Neural cell (in vitro differentiated cells): ENCODE results near the gene SMAP2. TPM values are rescaled to one million over a fixed set of nuclear protein-coding genes. Genes with fewer than 3 reads are reported as not detected.

Source experiments
- H2AFZ ChIP-seq: fragments of 200-600, 300-800 bp; sonication (generic), shearing (Covaris generic); 2 replicates; pipeline ENCODE4 v1.6.0; 2014; ENCODE audit warnings: low read depth, mild to moderate bottlenecking, antibody characterized with exemption, low read length, moderate library complexity
- H3F3A ChIP-seq: fragments of 200-600 bp; shearing (Covaris generic); 2 replicates; pipeline ENCODE4 v1.6.1; 2016; ENCODE audit warnings: mild to moderate bottlenecking, moderate library complexity, mixed read lengths, antibody characterized with exemption, low read length; ENCODE audit not compliant: insufficient read depth, poor library complexity, severe bottlenecking
- H3K27ac ChIP-seq: fragments of 200-600, 300-800 bp; sonication (generic), shearing (Covaris generic); 2 replicates; pipeline ENCODE4 v1.5.1; 2014; ENCODE audit warnings: mild to moderate bottlenecking, low read length, moderate library complexity
- H3K27me3 ChIP-seq: fragments of 300-800, 200-600 bp; sonication (generic), shearing (Covaris generic); 2 replicates; pipeline ENCODE4 v1.6.0; 2014; ENCODE audit warnings: mild to moderate bottlenecking, low read depth, low read length, moderate library complexity; ENCODE audit not compliant: insufficient read depth
- H3K36me3 ChIP-seq: fragments of 300-800, 200-600 bp; sonication (generic), shearing (Covaris generic); 2 replicates; pipeline ENCODE4 v1.5.1; 2014; ENCODE audit warnings: mild to moderate bottlenecking, antibody characterized with exemption, low read length, moderate library complexity; ENCODE audit not compliant: insufficient read depth
- H3K4me2 ChIP-seq: fragments of 300-800, 200-600 bp; sonication (generic), shearing (Covaris generic); 2 replicates; pipeline ENCODE4 v1.6.0; 2014; ENCODE audit warnings: mild to moderate bottlenecking, low read length
- H3K4me3 ChIP-seq: fragments of 300-800, 200-600 bp; sonication (generic), shearing (Covaris generic); 2 replicates; pipeline ENCODE4 v1.5.1; 2014; ENCODE audit warnings: mild to moderate bottlenecking, low read length, moderate library complexity
- H3K79me2 ChIP-seq: fragments of 200-600 bp; shearing (Covaris generic); replicated peaks from 2 replicates; pipeline ENCODE4 v1.6.0; 2014; ENCODE audit warnings: mild to moderate bottlenecking, low read length, moderate library complexity; ENCODE audit not compliant: insufficient read depth
- H3K9ac ChIP-seq: fragments of 300-800, 200-600 bp; sonication (generic), shearing (Covaris generic); 2 replicates; pipeline ENCODE4 v1.6.1; 2016; ENCODE audit warnings: mild to moderate bottlenecking, low read length, mixed read lengths
- H3K9me2 ChIP-seq: fragments of 200-600 bp; shearing (Covaris generic); 2 replicates; pipeline ENCODE4 v1.6.1; 2016; ENCODE audit warnings: mild to moderate bottlenecking, low read length, mixed read lengths; ENCODE audit not compliant: insufficient read depth
- H3K9me3 ChIP-seq: fragments of 200-600, 300-800 bp; sonication (generic), shearing (Covaris generic); 2 replicates; pipeline ENCODE4 v1.6.1; 2016; ENCODE audit warnings: mild to moderate bottlenecking, mixed run types, low read length, moderate library complexity, mixed read lengths
- H4K20me1 ChIP-seq: fragments of 200-600 bp; shearing (Covaris generic); 2 replicates; pipeline ENCODE4 v1.6.1; 2016; ENCODE audit warnings: mild to moderate bottlenecking, mixed run types; ENCODE audit not compliant: insufficient read depth
- EZH2 ChIP-seq: fragments of 200-600, 300-800 bp; shearing (Covaris generic), sonication (generic); IDR thresholded peaks from 2 replicates; pipeline ENCODE4 v1.6.1; 2014; ENCODE audit warnings: antibody characterized with exemption, low read length, borderline replicate concordance, mild to moderate bottlenecking; ENCODE audit not compliant: insufficient read depth, poor library complexity, severe bottlenecking
- MXI1 ChIP-seq: fragments of 450-650 bp; conservative IDR thresholded peaks from 2 replicates; pipeline ENCODE4 v1.6.1; 2014; ENCODE audit warnings: antibody characterized with exemption, mild to moderate bottlenecking; ENCODE audit not compliant: poor library complexity, severe bottlenecking
- RAD21 ChIP-seq: fragments of 450-650 bp; conservative IDR thresholded peaks from 2 replicates; pipeline ENCODE4 v1.6.1; 2014; ENCODE audit warnings: antibody characterized with exemption, mild to moderate bottlenecking, moderate library complexity
- SMC3 ChIP-seq: fragments of 450-650 bp; conservative IDR thresholded peaks from 2 replicates; pipeline ENCODE4 v1.6.1; 2014; ENCODE audit warnings: antibody characterized with exemption, mild to moderate bottlenecking, moderate library complexity; ENCODE audit not compliant: poor library complexity
- polyA plus RNA-seq: library from polyadenylated mRNA; depleted of rRNA; stranded (reverse); fragments of >200 nt; gene quantifications from 2 replicates; pipeline ENCODE4 v1.2.3, GENCODE V29; 2014
- TF ChIP-seq, protein P1 (sequence below): fragments of 450-650 bp; IDR thresholded peaks from 2 replicates; pipeline ENCODE4 v1.5.1; 2014; ENCODE audit warnings: antibody characterized with exemption, mild to moderate bottlenecking, moderate library complexity; ENCODE audit not compliant: poor library complexity, severe bottlenecking
- TF ChIP-seq, protein P2 (sequence below): IDR thresholded peaks from 2 replicates; pipeline ENCODE4 v1.6.1; 2012; ENCODE audit warnings: borderline replicate concordance

Gene SMAP2
- polyA plus RNA-seq, 1 donor from 2014 or later = 46.8 TPM

DNA sequence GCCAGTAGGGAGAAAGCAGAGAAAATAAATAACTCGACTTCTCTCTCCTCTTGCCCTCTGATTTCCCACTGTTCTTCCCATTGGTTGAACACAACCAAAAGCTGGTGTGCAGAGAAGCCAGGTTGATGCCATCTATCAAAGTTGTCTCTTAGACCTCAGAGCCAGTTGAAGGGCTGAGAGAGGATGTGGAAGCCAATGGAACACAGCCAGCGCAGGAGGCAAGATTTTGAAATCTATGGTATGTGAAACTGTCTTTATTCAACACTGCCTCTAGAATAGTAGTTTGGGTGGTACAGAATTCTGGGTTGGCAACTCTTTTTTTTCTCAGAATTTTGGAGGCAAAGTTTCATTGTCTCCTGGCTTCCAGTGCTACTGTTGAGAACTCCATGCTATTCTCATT, 11.3 kb upstream of the SMAP2 start:
- Histone ChIP-seq H3K27me3 (no peaks in the 10 kb centered on the region), H3K9me2 (no peaks in the 10 kb centered on the region), H3K9ac (no peak overlapping the region), H3F3A (no peaks in the 10 kb centered on the region), H3K4me2 (no peak overlapping the region), H4K20me1 (no peaks in the 10 kb centered on the region), H2AFZ (no peak overlapping the region), H3K79me2 (no peaks in the 10 kb centered on the region), H3K27ac (no peak overlapping the region), H3K4me3 (no peak overlapping the region), H3K9me3 (peaks cover 5% of the 10 kb centered on the region), H3K36me3 (no peaks in the 10 kb centered on the region)
- TF ChIP-seq, protein P1, sequence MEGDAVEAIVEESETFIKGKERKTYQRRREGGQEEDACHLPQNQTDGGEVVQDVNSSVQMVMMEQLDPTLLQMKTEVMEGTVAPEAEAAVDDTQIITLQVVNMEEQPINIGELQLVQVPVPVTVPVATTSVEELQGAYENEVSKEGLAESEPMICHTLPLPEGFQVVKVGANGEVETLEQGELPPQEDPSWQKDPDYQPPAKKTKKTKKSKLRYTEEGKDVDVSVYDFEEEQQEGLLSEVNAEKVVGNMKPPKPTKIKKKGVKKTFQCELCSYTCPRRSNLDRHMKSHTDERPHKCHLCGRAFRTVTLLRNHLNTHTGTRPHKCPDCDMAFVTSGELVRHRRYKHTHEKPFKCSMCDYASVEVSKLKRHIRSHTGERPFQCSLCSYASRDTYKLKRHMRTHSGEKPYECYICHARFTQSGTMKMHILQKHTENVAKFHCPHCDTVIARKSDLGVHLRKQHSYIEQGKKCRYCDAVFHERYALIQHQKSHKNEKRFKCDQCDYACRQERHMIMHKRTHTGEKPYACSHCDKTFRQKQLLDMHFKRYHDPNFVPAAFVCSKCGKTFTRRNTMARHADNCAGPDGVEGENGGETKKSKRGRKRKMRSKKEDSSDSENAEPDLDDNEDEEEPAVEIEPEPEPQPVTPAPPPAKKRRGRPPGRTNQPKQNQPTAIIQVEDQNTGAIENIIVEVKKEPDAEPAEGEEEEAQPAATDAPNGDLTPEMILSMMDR = no peak
- TF ChIP-seq MXI1 (no peak), SMC3 (no peak), EZH2 (no peak), RAD21 (no peak)
- TF ChIP-seq, protein P2, sequence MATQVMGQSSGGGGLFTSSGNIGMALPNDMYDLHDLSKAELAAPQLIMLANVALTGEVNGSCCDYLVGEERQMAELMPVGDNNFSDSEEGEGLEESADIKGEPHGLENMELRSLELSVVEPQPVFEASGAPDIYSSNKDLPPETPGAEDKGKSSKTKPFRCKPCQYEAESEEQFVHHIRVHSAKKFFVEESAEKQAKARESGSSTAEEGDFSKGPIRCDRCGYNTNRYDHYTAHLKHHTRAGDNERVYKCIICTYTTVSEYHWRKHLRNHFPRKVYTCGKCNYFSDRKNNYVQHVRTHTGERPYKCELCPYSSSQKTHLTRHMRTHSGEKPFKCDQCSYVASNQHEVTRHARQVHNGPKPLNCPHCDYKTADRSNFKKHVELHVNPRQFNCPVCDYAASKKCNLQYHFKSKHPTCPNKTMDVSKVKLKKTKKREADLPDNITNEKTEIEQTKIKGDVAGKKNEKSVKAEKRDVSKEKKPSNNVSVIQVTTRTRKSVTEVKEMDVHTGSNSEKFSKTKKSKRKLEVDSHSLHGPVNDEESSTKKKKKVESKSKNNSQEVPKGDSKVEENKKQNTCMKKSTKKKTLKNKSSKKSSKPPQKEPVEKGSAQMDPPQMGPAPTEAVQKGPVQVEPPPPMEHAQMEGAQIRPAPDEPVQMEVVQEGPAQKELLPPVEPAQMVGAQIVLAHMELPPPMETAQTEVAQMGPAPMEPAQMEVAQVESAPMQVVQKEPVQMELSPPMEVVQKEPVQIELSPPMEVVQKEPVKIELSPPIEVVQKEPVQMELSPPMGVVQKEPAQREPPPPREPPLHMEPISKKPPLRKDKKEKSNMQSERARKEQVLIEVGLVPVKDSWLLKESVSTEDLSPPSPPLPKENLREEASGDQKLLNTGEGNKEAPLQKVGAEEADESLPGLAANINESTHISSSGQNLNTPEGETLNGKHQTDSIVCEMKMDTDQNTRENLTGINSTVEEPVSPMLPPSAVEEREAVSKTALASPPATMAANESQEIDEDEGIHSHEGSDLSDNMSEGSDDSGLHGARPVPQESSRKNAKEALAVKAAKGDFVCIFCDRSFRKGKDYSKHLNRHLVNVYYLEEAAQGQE = no peak

DNA sequence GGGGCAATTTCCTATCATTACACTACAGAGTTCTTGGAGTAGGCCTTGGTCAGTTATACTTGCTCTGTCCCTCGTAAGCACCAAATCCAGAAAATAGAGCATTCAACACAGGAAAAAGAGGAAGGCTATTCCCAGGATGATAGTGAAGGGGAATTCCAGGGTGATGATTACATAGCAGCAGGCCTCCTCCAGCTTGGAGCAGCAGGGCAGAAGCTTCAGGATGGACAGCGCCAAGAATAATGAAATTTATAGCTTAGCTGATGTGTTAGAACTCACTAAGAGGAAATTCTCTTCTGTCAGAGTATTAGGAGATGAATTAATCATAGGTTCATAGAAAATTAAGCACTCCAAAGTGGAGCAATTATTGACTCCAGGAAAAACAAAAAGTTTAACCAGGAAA, 10.8 kb upstream of the SMAP2 start:
- H3K27me3 ChIP-seq = no peaks in the 10 kb centered on the region
- no peaks in the 10 kb centered on the region for H4K20me1 ChIP-seq
- no peak overlapping the region for H3K9ac ChIP-seq
- no peaks in the 10 kb centered on the region for H3K9me2 ChIP-seq
- H3F3A ChIP-seq = no peaks in the 10 kb centered on the region
- no peaks in the 10 kb centered on the region for H3K36me3 ChIP-seq
- no peak overlapping the region for H3K27ac ChIP-seq
- H3K4me3 ChIP-seq = no peak overlapping the region
- no peak overlapping the region for H3K4me2 ChIP-seq
- no peaks in the 10 kb centered on the region for H3K79me2 ChIP-seq
- H2AFZ ChIP-seq = no peak overlapping the region
- peaks cover under 1% of the 10 kb centered on the region for H3K9me3 ChIP-seq
- TF ChIP-seq, protein P2 = peak; percentile 78
- TF ChIP-seq MXI1 = no peak
